Mucosa of descending colon (tissue), 3 donors: ENCODE data around the gene USP8. TPM values are rescaled to one million over a fixed set of nuclear protein-coding genes. Genes with fewer than 3 reads are reported as not detected.
"Not testable (repeated sequence)": the region's sequence is repeated elsewhere in the genome, so short reads cannot be mapped to it uniquely, and the experiment has no call there.

Source experiments
- ATAC-seq: fragments of 200-7000 bp; cut with Tn5 transposase; one replicate; pipeline ENCODE4 v1.9.1; 2020; ENCODE audit warnings: mild to moderate bottlenecking, moderate library complexity
- DNase-seq, 3 donors: peaks; one replicate each; pipeline ENCODE4 v3.0.0-alpha.2; 2020
- H3K36me3 ChIP-seq: fragments of 200-600 bp; one replicate; pipeline ENCODE4 v1.8.0; 2021; ENCODE audit warnings: low read depth, mild to moderate bottlenecking
- H3K4me1 ChIP-seq: fragments of 200-600 bp; one replicate; pipeline ENCODE4 v1.8.0; 2021; ENCODE audit warnings: low read depth, mild to moderate bottlenecking
- H3K4me3 ChIP-seq: fragments of 200-600 bp; one replicate; pipeline ENCODE4 v1.8.0; 2021; ENCODE audit warnings: mild to moderate bottlenecking
- H3K9me3 ChIP-seq: fragments of 200-600 bp; one replicate; pipeline ENCODE4 v1.8.0; 2021; ENCODE audit warnings: mild to moderate bottlenecking
- CTCF ChIP-seq: fragments of 200-600 bp; IDR thresholded peaks from one replicate; pipeline ENCODE4 v1.8.0; 2022; ENCODE audit warnings: antibody characterized with exemption, mild to moderate bottlenecking
- intact Hi-C, 2 donors: fragments of 100-400 bp; cut with DNase I in 1 of 2; cut with micrococcal nuclease in 1 of 2; formaldehyde crosslinking; loops; one replicate each; pipeline versions ENCODE4 v1.11.0 to v1.11.1; 2022; cut with DNase I, micrococcal nuclease
- total RNA-seq, 3 donors: library from RNA; stranded (reverse); fragmentation: NEBNext Ultra II Directional in 2 of 3; extraction: Animal tissue kit (Norgen Biotek cat#: 25700) in 2 of 3; gene quantifications; one replicate each; pipeline versions ENCODE4 v1.2.1 to v1.2.4, GENCODE V29; 2021 to 2023
- donor health status: DM: no; HTN: no; CAD: no; lungs with moderate emphysema.
- donor health status: DM: no; HTN: no; CAD: no.
- donor health status: DM: no; HTN: yes; CAD: no.

USP8 gene
- total RNA-seq, 3 donors from 2014 or later, result 66.9 to 87.6 (median 84.4) TPM

DNA sequence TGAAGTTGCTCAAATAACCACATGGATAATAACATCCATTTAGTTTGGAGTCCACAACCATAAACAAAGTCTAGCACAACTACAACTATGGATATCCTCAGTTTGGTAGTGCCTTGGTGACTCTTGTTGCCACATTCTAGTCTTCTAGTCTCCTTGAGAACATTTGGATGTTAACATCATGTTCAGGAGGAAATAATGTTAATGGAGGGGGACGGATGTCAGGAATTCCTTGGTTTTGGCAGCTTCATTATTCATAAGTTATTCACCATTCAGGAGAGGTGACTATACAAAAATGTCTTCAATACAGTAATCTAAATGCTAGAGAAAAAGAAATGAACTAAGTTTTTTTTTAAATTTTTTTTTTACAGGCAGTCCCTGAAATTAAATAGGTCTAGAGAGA lies 42.8 kb upstream of the USP8 start:
- Histone ChIP-seq H3K4me3 (no peak overlapping the region), H3K9me3 (no peaks in the 10 kb centered on the region), H3K4me1 (no peaks in the 10 kb centered on the region), H3K36me3 (no peaks in the 10 kb centered on the region)
- ATAC-seq (no peak), DNase-seq (no peak)
- intact Hi-C loops, result no loop called here
- TF ChIP-seq CTCF, result no peak

DNA sequence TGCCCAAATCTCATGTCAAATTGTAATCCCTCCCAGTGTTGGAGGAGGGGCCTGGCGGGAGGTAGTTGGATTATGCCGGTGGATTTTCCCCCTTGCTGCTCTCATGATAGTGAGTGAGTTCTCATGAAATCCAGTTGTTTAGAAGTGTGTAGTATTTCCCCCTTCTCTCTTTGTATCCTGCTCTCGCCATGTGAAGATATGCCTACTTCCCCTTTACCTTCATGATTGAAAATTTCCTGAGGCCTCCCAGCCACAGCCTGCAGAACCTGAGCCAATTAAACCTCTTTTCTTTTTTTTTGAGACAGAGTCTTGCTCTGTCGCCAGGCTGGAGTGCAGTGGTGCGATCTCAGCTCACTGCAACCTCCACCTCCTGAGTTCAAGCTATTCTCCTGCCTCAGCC lies 41.8 kb upstream of the USP8 start:
- H3K36me3 ChIP-seq, H3K4me3 ChIP-seq, ATAC-seq, H3K4me1 ChIP-seq, DNase-seq, H3K9me3 ChIP-seq, intact Hi-C loops: not testable (repeated sequence)

DNA sequence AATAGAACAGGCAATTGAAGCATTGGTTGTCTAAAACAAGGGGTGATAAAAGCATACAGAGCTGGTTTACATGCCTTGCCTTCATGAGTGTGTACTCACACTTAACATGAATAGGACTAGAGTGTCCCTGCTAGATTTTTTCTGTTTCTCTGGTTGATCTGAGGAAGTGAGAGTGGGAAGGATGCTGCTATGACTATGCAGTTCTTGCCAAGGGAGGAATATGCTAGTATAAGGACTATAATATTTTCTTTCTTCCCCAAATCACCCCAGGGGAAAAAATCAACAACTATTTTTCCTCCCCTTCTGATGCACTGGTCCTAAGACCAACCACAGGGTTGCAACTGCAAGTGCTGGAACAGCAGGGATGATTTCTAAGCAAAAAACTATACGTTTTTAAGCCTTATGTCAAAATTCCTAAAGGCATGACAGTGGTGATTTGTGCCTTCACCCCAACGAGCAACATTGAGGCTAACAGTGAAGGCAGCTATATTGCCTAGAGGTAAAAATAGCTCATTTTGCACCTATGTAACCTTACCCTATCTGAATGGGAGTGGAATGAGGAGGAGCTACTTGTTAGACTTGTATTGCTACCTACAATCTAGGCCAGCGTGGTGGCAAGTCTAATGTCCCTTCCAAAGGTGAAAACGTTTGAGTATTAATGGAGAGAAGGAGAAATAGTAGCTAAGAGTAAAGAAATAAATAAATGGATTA lies 33.5 kb upstream of the USP8 start:
- ATAC-seq (no peak), DNase-seq (no peak)
- TF ChIP-seq CTCF, result no peak
- Histone ChIP-seq H3K4me3 (no peak overlapping the region), H3K36me3 (no peaks in the 10 kb centered on the region), H3K4me1 (no peaks in the 10 kb centered on the region), H3K9me3 (no peaks in the 10 kb centered on the region)
- intact Hi-C loops, result no loop called here

DNA sequence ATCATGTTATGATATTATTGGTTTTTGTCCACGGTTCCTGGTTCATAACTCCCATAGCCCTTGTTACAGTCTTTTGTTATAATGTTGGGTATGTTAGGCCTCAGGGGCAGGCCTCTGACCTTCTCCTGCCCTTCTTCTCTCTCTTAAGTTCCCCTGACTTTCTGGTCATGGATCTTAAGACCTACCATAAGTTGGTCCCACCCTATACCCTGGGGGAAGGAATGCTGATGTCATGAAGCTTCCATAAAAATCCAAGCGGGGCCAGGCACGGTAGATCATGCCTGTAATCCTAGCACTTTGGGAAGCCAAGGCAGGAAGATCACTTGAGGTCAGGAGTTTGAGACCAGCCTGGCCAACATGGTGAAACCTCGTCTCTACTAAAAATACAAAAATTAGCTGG lies 32.6 kb upstream of the USP8 start:
- H3K36me3 ChIP-seq, ATAC-seq, intact Hi-C loops, H3K4me1 ChIP-seq, DNase-seq, H3K4me3 ChIP-seq, H3K9me3 ChIP-seq: not testable (repeated sequence)

- intact Hi-C loops, result no loop called here
- TF ChIP-seq CTCF, result no peak
- DNase-seq (no peak), ATAC-seq (no peak)
- no peaks in the 10 kb centered on the region for H3K9me3 ChIP-seq
- H3K4me3 ChIP-seq, result no peak overlapping the region
- no peaks in the 10 kb centered on the region for H3K4me1 ChIP-seq
- no peaks in the 10 kb centered on the region for H3K36me3 ChIP-seq
Observed at GRCh38 chr15:50411870-50412269, 12.3 kb upstream of the USP8 start.

DNA sequence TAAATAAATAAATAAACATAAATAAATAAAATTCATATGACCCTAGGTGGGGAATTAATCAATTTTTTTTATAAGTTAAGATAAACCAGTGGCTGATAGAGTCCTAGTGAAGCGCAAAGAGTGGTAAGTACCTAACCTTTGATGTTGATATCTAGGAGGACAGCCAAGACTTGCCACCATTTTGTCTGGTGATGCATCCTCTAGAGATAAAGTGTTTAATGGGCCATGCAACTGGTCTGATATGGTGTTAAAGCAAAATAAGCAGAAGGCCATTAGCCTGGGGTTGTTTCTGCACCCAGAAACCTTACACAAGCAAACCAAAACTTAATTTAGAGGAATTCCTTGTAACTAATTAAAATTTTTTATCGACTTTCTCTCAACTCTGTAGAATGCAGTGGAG lies 9.6 kb upstream of the USP8 start:
- intact Hi-C loops, result no loop called here
- no peak for ATAC-seq
- TF ChIP-seq CTCF, result no peak
- Histone ChIP-seq H3K4me3 (no peak overlapping the region), H3K4me1 (no peaks in the 10 kb centered on the region), H3K36me3 (no peaks in the 10 kb centered on the region), H3K9me3 (no peaks in the 10 kb centered on the region)
- no peak for DNase-seq
